HCEC 1CT (cell line): Measurements from ENCODE around the gene KSR1.

Source experiments
- DNase-seq: peaks from one replicate; pipeline ENCODE4 v3.0.0-alpha.2; 2017

Gene KSR1

GRCh38 chr17:27475070-27475673 is 18.9 kb downstream of the KSR1 start:
- DNase-seq = no peak

GRCh38 chr17:27475981-27476895 is 20.0 kb downstream of the KSR1 start:
- DNase-seq = no peak

DNA sequence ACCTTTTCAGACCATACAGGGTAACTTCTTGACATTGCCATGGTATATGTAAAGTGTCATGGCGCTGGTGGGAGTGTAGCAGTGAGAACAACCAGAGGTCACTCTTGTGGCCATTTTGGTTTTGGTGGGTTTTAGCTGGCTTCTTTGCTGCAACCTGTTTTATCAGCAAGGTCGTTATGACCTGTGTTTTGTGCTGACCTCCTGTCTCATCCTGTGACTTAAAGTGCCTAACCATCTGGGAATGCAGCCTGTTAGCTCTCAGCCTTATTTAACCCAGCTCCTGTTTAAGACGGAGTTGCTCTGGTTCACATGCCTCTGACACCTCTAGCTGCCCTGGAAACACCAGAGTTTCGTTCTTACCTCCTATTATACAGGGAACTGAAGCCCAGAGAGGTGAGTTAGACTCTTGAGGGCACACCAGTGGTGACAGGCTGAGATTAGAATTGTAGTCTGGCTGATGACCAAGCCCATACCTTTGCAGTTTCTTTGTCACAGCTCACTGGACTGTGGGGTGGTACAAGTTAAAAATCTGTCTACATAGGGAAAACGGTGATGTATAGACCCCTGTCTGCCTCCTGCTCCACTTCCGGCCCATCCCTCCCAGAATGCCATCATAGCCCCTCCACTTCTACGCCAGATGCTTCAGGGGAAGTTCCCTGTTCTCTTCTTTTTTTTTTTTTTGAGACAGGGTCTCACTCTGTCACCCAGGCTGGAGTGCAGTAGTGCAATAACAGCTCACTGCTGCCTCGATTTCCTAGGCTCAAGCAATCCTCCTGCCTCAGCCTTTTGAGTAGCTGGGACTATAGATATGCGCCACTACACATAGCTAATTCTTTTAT is 21.0 kb downstream of the KSR1 start:
- no peak for DNase-seq

DNA sequence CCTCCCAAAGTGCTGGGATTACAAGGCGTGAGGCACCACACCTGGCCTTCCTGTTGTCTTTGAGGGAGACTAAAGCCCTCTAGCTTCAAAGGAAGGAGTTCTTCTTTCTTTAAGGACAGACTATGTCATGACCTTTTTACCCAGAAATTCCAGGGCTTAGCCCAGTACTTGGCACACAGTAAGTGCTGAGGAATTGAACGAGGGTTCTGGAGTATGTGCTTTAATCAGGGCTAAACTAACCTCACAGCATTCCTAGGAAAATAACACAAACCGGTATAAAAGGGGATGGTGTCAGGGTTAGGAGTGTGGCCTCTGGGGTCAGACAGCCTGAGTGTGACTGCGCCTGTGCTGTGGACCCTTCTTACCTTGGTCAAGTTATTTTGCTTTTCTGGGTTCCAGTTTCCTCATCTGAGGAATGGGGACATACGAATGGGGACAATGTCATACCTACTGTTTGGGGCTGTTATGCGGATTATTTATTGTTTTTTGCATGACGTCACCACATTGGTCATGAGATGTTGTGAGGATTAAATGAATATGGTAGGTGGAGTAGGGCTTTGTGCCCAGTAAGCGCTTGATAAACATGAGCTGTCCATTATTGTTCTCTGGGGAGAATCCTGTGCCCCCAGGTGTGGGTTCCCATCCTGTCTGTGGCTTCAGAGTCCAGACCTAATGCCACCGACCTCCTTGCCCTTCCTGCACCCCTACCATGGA is 21.9 kb downstream of the KSR1 start:
- DNase-seq = no peak

GRCh38 chr17:27478901-27479538 is 22.8 kb downstream of the KSR1 start:
- no peak for DNase-seq

DNA sequence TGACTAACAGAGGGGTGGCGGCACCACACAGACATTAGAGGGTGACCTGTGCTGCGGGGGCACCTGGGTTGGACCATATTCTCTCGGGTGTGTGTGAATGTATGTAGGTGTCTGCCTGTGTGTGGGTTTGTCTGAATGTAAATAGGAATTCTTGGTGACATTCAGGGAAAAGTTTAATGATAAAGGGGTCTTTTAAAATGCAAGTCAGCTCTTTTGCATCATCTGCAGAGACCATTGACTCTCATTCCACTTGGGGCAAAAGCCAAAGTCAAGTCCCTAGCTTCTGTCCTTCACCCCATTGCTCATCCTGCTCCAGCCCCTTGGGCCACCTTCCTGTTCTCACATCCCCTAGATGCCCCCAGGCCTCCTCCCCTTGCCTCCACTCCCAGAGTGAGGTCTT is 23.6 kb downstream of the KSR1 start:
- no peak for DNase-seq

- no peak for DNase-seq
These were observed 24.5 kb downstream of the KSR1 start for GRCh38 chr17:27480699-27481098.

DNA sequence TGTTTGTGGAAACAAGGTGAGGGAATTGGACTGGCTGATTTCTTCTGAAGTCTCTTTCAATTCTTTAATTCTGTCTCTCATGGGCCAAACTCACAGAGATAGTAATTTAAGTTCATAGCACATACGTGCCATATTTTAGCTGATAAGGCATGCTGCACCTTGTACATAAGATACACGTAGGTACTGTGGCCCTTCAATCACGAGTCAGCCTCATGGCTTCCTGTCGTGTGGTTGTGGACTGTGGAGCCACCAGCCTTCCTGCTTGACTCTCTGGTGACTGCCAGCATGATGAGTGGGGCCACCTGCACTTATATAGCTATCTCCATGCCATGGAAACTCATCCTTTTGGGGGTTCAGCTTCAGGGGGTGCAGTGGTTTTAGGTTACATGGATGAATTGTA is 25.1 kb downstream of the KSR1 start:
- DNase-seq = no peak

- DNase-seq = no peak
These were observed 28.9 kb downstream of the KSR1 start for GRCh38 chr17:27485125-27485524.

- no peak for DNase-seq
These were observed 29.7 kb downstream of the KSR1 start for GRCh38 chr17:27485716-27486495.

DNA sequence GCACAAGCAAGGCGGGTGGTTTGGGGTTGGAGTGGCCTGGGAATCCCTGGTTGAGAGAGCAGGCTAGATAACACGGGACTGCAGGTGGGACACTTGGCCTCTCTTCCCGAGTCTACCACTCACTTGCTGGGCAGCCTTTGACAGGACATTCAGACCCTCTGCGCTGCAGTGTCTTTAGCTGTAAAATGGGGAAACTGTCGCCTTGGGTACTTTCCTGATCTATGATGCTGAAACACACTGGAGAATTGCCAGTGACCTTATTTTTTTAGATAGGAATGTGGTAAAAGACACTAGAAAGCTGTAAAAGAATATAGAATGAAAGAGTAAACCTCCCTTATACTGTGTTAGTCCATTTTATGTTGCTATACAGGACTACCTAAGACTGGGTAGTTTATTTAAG is 30.5 kb downstream of the KSR1 start:
- no peak for DNase-seq

GRCh38 chr17:27488231-27488630 is 32.0 kb downstream of the KSR1 start:
- DNase-seq = no peak

- DNase-seq = no peak
These were observed 32.9 kb downstream of the KSR1 start for GRCh38 chr17:27489045-27489715.

- DNase-seq = no peak
These were observed 34.1 kb downstream of the KSR1 start for GRCh38 chr17:27490391-27490790.

DNA sequence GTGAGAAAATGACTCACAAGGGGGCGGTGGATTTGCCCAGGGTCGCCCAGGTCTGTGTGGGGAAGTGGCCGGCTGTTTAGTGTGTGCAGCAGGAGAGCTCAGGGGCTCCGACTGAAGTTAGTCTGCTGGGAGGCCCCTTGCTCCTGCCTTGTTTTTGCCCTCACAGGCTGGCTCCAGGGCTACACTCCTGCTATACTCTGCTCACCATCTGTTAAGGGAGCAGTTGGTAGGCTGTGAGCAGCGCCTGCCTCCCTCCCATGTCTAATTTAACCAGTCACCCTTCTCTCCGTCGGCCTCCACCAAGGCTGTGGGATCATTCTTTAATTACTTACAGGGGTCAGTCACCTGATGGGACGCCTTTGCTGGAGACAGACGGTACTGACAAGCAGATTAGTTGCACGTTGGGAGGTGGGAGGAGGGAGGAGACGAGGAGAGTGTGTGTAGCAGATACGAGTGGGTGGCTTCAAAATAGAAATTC is 35.5 kb downstream of the KSR1 start:
- no peak for DNase-seq

DNA sequence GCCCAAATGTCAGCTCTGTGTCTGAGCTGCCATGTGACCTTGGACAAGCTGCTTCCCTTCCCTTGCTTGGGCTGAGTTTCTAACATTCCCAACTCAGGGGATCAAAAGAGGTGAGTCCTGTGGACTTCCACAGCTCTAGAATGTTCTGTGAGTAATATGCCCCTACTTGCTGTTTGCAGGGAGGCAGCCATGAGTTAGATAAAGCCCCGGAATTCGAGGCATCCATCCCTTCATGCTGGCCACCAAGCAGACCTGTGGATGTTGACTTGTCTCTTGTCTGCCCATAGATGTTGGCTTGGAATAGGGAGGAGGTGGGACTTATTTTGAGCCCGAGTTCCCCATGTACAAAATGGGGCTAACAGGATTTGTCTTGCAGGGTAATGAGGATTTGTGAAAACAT is 36.2 kb downstream of the KSR1 start:
- no peak for DNase-seq

GRCh38 chr17:27493088-27493487 is 36.8 kb downstream of the KSR1 start:
- no peak for DNase-seq

GRCh38 chr17:27494192-27495091 is 38.2 kb downstream of the KSR1 start:
- DNase-seq = no peak

- no peak for DNase-seq
These were observed 39.2 kb downstream of the KSR1 start for GRCh38 chr17:27495460-27495859.

- DNase-seq = no peak
These were observed 39.8 kb downstream of the KSR1 start for GRCh38 chr17:27496005-27496404.
